ENCODE results near the gene RP9. TPM values are rescaled to one million over a fixed set of nuclear protein-coding genes. Genes with fewer than 3 reads are reported as not detected.
A peak's percentile ranks its signal among the peaks of the same experiment; 100 is the strongest.
"Not testable (repeated sequence)": the region's sequence is repeated elsewhere in the genome, so short reads cannot be mapped to it uniquely, and the experiment has no call there.

Gene RP9
- total RNA-seq, 4 donors from 2014 or later, result 1.2 to 55.8 (median 13.7) TPM

- H3K27ac ChIP-seq, result peak overlapping the region in 1 of 2 donors; percentile 5
- DNase-seq, result peak in 1 of 2 donors; percentile 39
- H3K4me1 ChIP-seq, result peaks cover 0 to 20% of the 10 kb centered on the region in 2 donors
- TF ChIP-seq POLR2A (IDR thresholded peaks at IDR 0.05), result no peak
- peak; percentile 35 to 54 (median 38) for TF ChIP-seq CTCF (IDR thresholded peaks at IDR 0.05)
- no peaks in the 10 kb centered on the region for H3K9me3 ChIP-seq
- intact Hi-C loops (cut with DNase I; ENCODE audit: low total_unique reads), result no loop called here
- no peaks in the 10 kb centered on the region for H3K36me3 ChIP-seq
- no peaks in the 10 kb centered on the region for H3K27me3 ChIP-seq
- peak overlapping the region in 1 of 2 donors; percentile 100 for H3K4me3 ChIP-seq
These were observed 1.8 kb downstream of the RP9 start for GRCh38 chr7:33107136-33108066.

DNA sequence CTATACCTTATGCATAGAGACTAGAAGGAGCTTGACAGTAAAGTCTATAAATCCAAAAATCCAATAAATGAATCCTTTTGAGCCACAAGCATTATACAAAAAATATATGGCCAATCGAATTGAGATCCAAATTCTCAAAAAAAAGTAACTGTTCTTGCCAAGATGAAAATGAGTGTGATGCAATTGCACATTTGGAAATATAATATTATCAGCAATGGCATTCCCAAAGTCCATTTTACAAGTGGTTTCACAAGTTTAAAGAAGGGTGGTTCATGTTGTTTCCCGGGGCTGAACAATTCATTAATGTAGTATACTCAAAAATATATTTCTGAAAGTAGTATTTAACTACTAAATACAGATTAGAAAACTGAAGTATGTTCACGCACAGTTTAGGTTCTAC, 7.3 kb downstream of the RP9 start:
- H3K4me3 ChIP-seq, result no peak overlapping the region
- no peaks in the 10 kb centered on the region for H3K27me3 ChIP-seq
- intact Hi-C loops (cut with DNase I; ENCODE audit: low total_unique reads), result no loop called here
- peaks cover 0 to 11% of the 10 kb centered on the region in 2 donors for H3K4me1 ChIP-seq
- no peaks in the 10 kb centered on the region for H3K36me3 ChIP-seq
- DNase-seq, result no peak
- no peaks in the 10 kb centered on the region for H3K9me3 ChIP-seq
- no peak overlapping the region for H3K27ac ChIP-seq
- TF ChIP-seq POLR2A (IDR thresholded peaks at IDR 0.05) (no peak), CTCF (IDR thresholded peaks at IDR 0.05) (no peak)

- Histone ChIP-seq H3K36me3 (no peaks in the 10 kb centered on the region), H3K9me3 (no peaks in the 10 kb centered on the region), H3K27me3 (no peaks in the 10 kb centered on the region), H3K4me3 (no peak overlapping the region), H3K4me1 (peaks cover 0 to 2% of the 10 kb centered on the region in 2 donors), H3K27ac (no peak overlapping the region)
- no peak for TF ChIP-seq CTCF (IDR thresholded peaks at IDR 0.05)
- no peak for TF ChIP-seq POLR2A (IDR thresholded peaks at IDR 0.05)
- no peak for DNase-seq
- intact Hi-C loops (cut with DNase I; ENCODE audit: low total_unique reads), result no loop called here
These were observed 8.4 kb downstream of the RP9 start for GRCh38 chr7:33100770-33101169.

GRCh38 chr7:33099154-33099940, 9.9 kb downstream of the RP9 start:
- intact Hi-C loops (cut with DNase I; ENCODE audit: low total_unique reads), result no loop called here
- H3K27ac ChIP-seq, result no peak overlapping the region
- H3K27me3 ChIP-seq, result no peaks in the 10 kb centered on the region
- H3K4me3 ChIP-seq, result no peak overlapping the region
- H3K36me3 ChIP-seq, result no peaks in the 10 kb centered on the region
- no peaks in the 10 kb centered on the region for H3K9me3 ChIP-seq
- H3K4me1 ChIP-seq, result no peaks in the 10 kb centered on the region
- TF ChIP-seq CTCF (IDR thresholded peaks at IDR 0.05) (no peak), POLR2A (IDR thresholded peaks at IDR 0.05) (no peak)
- no peak for DNase-seq

GRCh38 chr7:33094745-33095275, 14.4 kb downstream of the RP9 start:
- H3K36me3 ChIP-seq; H3K27me3 ChIP-seq; H3K4me3 ChIP-seq; H3K4me1 ChIP-seq; H3K9me3 ChIP-seq; H3K27ac ChIP-seq; DNase-seq; intact Hi-C loops (cut with DNase I; ENCODE audit: low total_unique reads): not testable (repeated sequence)
